Posterior cingulate gyrus (tissue), 11 donors: Measurements from ENCODE around the gene TENT5C.

Source experiments
- DNase-seq, 10 donors: peaks; one replicate each; pipeline versions ENCODE4 v3.0.0 to v3.0.0-alpha.2; 2020 to 2021; ENCODE audit warnings: mixed read lengths in 3 of 10
- intact Hi-C: fragments of 100-400 bp; cut with DNase I; formaldehyde crosslinking; loops from one replicate; pipeline ENCODE4 v1.15.1; 2023

The TENT5C gene

DNA sequence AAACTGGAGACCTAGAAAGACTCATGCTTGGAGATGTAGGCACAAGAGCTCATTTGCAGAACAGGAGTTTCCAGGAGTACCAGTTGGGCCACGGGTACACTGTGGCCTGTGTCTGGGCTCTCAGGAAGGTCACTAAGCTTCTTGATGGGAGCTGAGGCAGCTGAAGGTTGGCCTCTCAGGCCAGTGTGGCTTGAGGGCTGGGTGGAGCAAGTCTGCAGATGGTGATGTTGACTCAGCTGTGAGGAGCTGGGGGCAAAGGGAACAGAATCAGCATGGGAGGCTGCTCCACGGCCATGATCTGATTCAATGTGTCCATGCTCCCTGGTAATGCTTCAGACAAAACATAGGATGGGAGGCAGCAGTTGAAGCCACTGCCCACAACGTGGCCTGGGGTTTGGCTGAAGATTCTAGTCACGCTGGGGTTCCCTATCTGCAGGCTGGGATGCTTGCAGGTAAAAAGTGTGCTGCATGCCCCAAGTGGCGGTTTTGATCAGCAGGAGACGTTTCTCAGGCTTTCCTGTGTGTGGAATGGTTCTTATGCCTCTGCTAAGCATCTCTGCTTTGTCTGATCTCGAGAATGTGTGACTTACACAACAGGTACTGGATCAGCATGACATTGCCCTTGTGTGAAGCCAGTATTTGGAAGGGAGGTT, 15.4 kb upstream of the TENT5C start:
- peak in 1 of 10 donors; percentile 52 for DNase-seq
- intact Hi-C loops, result no loop called here

DNA sequence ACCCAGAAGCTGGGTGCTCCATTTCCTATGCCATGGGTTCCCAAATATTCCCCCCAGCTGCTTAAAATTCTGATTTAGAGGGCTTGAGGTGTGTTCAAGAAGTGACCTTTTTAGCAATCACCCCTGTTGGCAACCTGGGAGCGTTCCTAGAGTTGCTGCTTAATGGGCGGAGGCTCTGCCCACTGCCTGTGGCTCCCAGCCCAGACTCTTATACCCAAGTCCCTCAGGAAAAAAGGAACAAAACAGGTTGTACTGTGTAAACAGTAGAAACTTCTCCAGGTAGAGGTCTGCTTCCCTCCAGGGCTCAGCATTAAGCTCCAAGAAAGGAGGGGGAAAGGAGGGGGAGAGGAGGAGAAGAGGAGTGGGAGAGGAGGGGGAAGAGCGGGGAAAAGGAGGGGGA, 14.6 kb upstream of the TENT5C start:
- DNase-seq, result no peak
- intact Hi-C loops, result no loop called here

DNA sequence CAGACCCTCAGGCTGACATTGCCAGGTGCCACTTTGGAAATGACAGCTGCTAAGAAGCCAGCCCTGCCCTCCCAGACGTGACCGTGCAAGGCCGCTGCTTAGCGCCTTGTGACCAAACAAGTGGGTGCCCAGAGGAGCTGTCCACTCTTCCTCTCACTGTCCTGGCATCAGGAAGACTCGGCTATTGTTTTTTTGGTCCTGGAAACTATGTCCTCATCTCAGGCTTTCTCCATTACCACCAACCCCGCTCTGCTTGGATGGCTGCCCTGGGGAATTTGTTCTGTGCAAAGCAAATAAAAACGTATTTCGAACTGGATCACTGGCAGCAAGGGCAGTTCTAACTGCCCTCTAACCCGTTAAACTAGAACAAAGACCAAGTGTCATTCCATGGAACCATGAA, 13.7 kb upstream of the TENT5C start:
- intact Hi-C loops, result no loop called here
- peak in 1 of 10 donors; percentile 39 for DNase-seq

DNA sequence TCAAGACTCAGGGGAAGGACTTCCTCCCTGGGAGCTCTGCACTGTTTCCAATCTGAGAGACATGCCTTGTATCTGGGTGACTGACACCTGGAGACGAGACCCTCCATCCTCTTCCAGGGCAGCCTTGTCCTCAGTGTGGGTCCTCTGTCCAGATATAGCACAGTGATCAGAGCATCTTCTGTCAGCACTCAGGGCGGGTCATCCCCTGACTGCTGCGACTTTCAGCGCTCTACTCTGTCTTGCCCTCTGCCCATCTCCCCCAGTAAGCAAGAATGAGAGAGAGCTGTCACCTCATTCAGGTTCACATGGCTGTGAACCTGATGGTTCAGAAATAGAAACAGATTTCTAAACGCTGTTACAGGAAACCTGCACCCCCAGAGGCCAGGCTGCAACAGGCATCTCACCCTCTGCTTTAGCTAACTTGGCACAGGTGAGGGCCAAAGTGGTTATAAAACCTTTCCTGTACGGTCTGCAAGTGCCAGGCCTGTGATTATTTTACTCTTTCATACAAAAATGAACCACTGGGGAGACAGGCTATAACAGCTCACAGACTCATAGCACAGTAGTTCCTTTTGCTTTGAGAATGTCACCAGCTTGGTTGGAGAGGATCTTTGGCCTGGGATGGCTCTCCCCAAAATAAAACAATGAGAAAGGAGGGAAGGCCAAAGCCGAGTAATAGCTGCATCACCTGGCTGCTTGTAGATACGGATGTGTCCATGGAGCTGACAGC, 11.4 kb upstream of the TENT5C start:
- DNase-seq, result no peak
- intact Hi-C loops, result no loop called here

DNA sequence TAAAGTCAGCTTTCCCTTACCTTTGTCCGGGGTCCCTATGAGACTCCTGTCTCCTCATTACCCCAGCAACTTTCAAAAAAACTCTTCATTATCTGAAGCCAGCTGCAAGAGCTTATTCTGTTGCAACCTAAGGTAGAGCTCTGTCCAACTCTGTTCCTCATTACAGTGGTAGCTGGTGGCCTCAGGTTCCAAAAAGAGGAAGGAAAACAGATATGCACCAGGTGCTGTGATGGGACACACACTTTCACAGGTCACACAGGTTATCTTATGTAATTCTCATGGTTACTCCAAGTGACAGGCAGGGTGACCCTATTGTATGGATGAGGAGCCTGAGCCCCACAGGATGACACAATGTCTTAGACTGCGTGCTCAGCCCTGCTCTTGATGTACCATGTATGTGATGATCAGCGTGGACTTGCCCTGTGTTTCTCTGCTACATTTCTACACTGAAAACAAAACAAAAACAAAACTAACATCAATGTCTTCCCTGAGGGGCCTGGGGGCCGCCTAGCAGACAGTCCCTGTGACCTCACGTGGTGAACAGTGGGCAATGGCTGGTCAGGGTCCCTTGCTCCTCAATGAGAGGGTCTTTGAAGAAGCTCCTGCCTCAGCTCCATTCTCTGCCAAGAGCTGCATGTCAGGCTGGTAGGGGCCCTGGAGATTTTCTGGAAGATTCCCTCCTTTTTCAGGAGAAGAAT, 9.7 kb upstream of the TENT5C start:
- intact Hi-C loops, result no loop called here
- DNase-seq, result no peak

DNA sequence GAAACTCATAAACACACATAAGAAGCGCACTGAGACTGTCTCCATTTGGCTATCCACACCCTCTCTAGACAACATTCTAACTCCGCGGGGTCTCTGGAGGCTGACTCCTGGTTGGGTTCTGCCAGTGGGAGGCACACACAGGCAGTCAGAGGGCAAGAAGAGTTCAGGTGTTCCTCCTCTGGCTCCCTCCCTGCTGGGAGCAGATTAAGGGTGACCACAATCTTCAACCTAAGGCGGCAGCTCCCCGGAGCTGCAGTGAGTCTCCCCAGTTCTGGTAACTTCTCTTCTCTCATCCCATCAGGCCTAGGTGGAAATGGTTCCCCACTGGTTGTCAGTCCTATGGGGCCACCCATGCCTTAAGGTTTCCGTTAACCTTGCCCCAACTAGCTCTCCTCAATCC, 7.4 kb upstream of the TENT5C start:
- no peak for DNase-seq
- intact Hi-C loops, result no loop called here

DNA sequence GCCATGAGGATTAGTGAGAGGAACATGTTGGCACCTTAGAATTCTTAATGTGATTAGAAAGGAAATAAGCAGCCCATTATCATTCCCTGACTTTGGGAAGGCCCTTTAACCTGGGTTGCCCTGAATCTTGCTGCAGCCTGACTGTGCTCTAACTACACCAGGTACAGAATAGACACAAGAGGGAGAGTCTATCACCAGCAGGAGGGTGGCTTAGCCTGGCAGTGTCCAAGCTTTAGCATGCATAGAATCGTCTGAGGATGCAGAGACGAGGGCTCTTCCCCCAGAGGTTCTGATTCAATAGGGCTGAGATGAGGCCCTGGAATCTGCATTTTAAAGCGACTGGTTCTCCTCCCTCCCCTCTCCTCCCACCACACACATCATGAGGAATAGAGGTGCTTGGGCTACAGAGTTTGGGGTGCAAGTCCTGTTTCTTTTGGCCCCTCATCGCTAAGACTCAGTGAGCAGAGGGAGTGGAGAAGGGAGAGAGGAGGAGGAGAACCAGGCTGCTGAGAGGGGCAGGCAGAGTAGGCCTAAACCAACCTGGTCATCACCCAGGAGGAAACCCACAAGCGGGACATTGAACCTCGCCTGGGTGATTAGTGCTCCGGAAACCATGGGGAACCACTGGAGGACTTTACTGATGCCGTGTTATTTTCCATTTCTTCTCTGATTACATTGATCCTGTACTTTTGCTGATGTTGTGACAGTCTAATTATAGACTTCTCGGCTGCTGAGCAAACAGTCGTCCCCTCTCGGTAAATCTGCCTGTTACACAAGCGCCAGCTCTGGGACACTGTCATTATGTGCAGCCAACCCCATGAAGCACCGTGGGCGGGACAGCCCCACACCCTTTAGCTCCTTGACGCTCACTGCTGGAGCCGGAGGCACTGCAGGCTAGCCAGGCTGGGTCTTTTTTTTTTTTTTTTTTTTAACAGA, 6.3 kb upstream of the TENT5C start:
- DNase-seq, result peak in 2 of 10 donors; percentile 31 to 85
- intact Hi-C loops, result loop anchor here (10.0 kb wide), 1 partner anchor 325 kb away; the partner anchor contains the start of genes GDAP2 and WDR3

DNA sequence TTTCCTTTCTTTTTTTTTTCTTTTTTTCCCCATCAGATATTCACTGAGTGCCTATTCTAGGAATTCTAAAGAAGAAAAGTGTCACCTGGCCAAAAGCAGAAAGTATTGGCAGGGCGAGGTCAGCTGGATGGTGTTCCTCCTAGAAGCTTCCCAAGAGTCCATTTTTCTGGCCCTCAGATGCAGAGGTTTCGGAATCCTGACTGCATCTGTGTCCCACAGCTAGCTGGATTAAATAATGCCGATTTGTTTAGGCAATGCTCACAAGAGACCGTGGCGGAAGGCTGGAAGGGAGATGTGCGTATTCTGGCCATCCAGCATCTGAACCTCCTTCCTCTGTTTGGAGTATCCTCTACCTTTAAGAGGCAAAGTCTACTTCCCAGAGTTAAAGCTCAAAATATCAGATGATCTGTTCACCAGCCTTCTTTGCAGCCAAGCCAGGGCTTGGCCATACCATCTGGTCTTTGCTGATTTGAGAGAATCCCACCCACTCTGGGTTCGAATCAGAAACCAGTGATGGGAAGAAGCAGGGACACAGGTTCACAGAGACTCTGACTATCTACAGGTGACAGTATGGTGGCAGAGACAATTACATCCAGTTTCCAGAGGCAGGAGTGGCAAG, 5.4 kb upstream of the TENT5C start:
- intact Hi-C loops, result loop anchor here (10.0 kb wide), 1 partner anchor 324 kb away; the partner anchor contains the start of genes GDAP2 and WDR3
- DNase-seq, result no peak

DNA sequence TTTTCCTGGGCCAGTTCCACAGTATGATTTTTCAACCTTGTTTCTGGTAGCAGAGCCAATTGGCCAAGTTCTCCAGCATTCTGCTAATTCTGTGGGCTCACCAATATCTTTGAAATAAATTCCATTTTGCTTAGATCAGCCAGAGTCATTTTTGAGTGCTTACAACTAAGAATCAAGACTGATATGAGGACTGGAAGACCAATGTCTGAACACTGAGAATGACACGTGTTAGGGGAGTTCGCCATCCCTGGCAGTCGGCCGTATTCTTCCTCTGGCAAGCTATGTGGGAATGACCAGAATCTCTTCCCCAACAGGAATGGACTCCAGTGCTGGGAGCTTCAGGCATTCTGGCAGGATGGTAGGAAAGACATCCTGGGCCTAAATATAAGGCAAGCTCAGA, 4.9 kb upstream of the TENT5C start:
- intact Hi-C loops, result loop anchor here (10.0 kb wide), 1 partner anchor 324 kb away; the partner anchor contains the start of genes GDAP2 and WDR3
- DNase-seq, result no peak

DNA sequence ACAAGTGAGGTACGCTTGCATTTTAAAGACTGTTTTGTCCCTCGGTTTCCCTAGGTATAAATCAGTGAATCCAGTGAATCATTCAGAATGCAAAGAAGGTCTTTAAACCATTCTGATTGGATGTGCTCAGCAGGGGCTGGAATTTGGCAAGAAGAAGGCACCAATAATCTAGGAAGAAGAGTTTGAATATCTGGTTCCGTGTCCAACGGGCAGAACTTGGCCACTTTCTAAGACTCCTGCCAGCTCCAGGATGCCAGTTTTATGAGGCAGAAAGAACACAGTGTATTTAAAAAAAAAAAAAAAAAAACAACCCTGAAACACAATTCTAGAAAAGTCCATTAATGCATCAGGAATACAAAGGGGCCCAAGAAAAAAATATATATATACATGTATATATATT, 3.0 kb upstream of the TENT5C start:
- intact Hi-C loops, result loop anchor here (10.0 kb wide), 1 partner anchor 322 kb away; the partner anchor contains the start of genes GDAP2 and WDR3
- no peak for DNase-seq

DNA sequence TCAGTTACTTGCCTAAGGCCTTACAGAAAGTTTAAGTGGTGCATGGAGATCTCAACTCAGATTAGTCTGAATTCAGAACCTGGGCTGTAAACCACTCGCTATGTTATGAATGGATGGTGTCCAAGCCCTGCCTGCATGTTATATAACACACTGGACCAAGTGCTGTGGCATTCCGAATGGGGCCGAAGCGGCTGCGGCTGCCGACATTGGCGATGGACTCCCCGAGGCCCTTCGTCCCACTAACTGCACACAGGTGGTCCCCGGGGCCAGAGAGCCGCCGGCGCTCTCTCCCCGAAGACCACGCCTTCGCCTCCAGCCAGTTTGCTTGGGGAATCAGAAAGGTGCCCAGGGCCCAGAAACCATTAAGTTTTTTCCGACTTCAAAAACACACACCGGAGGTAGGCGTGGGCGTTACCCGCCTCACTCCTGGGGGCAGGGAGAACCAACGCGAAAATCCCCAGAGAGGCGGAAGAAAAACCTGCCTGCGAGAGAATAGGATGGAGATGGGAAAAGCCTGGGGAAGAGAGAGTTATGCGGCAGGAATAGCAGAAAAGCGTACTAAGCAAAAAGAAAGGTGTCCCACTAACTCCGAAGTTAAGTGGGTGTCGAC, 579 bp upstream of the TENT5C start:
- DNase-seq, result peak in 5 of 10 donors; percentile 13 to 86 (median 32)
- intact Hi-C loops, result loop anchor here (10.0 kb wide), 1 partner anchor 320 kb away; the partner anchor contains the start of genes GDAP2 and WDR3

DNA sequence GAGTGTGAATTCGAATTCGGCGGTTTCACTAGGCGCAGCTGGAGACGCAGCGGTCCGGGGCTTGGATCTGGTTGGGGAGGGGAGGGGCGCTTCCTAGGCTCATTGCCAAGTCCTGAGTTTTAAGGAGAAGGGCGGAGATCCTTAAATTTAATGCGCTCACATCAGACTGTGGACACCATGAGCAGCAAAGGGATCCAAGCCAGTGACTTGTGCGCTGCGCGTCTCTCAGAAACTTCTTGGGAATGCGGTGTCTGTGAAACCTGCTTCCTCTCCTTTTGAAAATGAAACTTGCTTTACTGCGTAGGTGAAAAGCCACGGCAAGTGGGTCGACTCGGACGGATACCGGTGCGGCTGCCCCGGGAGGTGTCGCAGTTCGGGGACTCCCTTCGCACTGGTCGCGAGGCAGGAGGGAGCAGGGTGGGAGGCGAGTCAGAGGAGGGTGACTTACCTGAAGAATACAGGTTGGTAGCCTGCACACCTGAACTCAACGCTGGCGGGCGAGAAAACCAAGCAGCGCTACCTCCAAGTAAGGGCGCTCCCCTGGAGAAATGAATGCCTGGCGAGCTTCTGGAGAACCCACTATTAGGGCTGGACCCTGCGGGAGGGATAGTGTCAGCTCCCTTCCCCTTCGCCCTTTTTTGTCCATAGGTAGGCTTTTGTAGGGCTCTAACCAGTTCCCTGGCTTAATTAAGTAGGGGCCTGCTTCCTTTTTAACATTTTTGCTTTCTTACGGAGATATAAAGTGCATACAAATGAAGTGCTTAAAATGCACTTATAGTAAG, 992 bp downstream of the TENT5C start:
- DNase-seq, result peak in 1 of 10 donors; percentile 78
- intact Hi-C loops, result loop anchor here (10.0 kb wide), 1 partner anchor 318 kb away; the partner anchor contains the start of genes GDAP2 and WDR3

DNA sequence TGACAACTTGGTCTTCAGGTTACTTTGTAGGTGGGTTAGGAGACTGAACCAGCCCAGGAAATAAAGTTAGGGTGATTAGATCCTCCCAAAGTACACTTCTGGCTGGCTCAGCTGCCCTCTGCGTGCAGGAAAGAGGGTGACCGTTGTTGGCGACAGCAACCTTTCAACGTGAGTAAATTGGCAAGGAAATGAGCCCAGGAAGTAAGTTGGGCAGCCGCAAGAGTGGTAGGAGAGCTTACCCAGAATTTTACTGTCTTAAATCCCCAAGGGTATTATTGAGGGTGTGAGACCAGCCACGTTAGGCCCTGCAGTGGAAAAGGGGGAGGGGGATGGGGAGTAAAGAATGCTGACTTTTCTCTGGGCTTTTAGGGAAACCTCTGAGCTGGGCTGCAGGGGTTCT, 1.6 kb downstream of the TENT5C start:
- intact Hi-C loops, result loop anchor here (10.0 kb wide), 1 partner anchor 317 kb away; the partner anchor contains the start of genes GDAP2 and WDR3
- DNase-seq, result no peak

DNA sequence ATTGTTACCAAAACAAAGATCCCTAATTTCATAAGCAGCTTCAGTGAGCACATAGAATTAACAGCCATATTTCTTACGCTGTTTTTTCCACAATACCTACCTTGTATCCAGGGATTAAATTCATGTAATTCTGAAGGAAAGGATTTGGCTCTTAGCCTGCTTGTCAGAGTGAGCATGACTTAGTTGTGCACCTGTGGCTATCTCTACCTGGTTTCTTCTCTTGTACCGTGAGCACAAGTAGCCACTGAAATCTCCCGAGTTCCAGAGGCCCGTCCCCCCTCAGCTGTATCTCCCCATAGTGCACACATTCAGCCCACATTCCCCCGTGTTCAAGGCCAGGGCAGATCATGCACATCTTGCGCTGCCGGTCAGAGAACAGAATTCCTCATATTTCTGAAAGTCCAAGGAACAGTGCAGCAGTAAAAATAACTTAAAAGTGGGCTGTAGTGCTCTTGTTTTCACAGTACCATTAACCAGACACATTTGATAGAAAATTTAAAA, 2.3 kb downstream of the TENT5C start:
- intact Hi-C loops, result loop anchor here (10.0 kb wide), 1 partner anchor 317 kb away; the partner anchor contains the start of genes GDAP2 and WDR3
- no peak for DNase-seq

DNA sequence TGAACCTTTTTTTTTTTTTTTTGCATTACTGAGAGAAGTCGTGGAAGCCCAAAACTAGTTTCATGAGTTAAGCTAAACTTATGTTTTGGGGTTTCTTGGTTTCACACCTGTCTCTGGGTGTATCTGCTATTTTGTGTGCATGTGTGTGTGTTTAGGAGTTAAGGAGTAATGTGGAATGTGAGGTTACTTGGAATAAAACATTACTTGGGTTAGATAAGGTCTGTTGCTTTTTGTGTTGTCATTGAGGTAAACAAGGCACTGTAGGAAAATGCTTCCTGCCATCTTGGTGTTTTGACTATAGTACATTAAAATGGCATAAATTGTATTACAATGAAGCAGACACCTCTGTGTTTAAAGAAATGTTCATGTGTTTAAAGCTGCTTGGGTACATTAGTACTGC, 2.9 kb downstream of the TENT5C start:
- no peak for DNase-seq
- intact Hi-C loops, result loop anchor here (10.0 kb wide), 1 partner anchor 316 kb away; the partner anchor contains the start of genes GDAP2 and WDR3

DNA sequence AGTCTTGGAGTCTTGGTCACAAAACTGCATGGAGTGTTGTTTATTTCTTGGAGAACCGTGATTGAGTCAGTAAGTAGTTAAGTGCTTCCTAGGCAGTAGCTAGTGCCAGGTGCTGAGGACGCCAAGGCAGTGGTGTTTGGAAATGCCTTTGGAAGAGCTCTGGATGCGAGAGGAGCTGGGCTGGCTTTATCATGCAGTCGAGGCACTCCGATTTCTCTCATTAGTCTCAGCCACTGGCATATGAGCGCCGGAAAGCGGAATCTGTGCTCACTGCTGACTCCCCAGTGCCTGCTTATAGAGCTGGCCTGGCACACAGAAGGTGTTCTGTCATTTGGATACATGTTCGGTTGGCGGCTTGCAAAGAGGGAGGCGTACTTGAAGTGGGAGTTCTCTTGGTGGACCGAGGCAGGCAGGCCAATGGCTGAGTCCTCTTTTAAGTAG, 3.6 kb downstream of the TENT5C start:
- intact Hi-C loops, result loop anchor here (10.0 kb wide), 1 partner anchor 315 kb away; the partner anchor contains the start of genes GDAP2 and WDR3
- peak in 3 of 10 donors; percentile 23 to 88 (median 87) for DNase-seq

DNA sequence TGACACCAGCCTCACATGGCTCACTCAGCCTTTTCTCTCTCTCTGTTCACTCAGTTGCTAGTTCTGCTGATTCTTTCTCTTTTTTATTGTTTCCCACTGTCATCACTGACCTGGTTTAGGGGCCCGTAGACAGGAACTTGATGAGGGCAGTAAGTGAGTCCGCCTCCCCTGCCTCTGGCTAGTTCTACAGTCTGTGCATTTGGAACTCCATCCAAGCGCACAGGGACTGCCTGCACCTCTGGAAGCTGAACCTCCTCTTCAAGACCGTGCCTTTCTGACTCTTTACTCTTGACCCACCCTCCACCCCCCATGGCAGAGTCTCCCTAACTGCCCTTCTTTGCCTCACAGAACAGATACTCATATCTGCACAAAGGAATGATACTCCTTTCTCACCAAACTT, 4.2 kb downstream of the TENT5C start:
- intact Hi-C loops, result no loop called here
- DNase-seq, result no peak
